Measurements from ENCODE around the gene CHST3.

GRCh38 chr10:72011016-72011415 lies 46.8 kb downstream of the CHST3 start:
- TF ChIP-seq CTCF (IDR thresholded peaks at IDR 0.05) (no peak), MAX (IDR thresholded peaks at IDR 0.05) (no peak), CEBPB (IDR thresholded peaks at IDR 0.05) (no peak), EHMT2 (IDR thresholded peaks at IDR 0.05; ENCODE audit: low read depth) (no peak), SREBF2 (IDR thresholded peaks at IDR 0.05) (no peak), TP53 (CRISPR knock-in tag; IDR thresholded peaks at IDR 0.05) (no peak)
- TF ChIP-seq, protein P1, sequence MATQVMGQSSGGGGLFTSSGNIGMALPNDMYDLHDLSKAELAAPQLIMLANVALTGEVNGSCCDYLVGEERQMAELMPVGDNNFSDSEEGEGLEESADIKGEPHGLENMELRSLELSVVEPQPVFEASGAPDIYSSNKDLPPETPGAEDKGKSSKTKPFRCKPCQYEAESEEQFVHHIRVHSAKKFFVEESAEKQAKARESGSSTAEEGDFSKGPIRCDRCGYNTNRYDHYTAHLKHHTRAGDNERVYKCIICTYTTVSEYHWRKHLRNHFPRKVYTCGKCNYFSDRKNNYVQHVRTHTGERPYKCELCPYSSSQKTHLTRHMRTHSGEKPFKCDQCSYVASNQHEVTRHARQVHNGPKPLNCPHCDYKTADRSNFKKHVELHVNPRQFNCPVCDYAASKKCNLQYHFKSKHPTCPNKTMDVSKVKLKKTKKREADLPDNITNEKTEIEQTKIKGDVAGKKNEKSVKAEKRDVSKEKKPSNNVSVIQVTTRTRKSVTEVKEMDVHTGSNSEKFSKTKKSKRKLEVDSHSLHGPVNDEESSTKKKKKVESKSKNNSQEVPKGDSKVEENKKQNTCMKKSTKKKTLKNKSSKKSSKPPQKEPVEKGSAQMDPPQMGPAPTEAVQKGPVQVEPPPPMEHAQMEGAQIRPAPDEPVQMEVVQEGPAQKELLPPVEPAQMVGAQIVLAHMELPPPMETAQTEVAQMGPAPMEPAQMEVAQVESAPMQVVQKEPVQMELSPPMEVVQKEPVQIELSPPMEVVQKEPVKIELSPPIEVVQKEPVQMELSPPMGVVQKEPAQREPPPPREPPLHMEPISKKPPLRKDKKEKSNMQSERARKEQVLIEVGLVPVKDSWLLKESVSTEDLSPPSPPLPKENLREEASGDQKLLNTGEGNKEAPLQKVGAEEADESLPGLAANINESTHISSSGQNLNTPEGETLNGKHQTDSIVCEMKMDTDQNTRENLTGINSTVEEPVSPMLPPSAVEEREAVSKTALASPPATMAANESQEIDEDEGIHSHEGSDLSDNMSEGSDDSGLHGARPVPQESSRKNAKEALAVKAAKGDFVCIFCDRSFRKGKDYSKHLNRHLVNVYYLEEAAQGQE (IDR thresholded peaks at IDR 0.05), result no peak

Measured in A549 (cell line).